H9 (cell line): ENCODE measurements around the gene LAMTOR5. TPM values are rescaled to one million over a fixed set of nuclear protein-coding genes. Genes with fewer than 3 reads are reported as not detected.

ENCODE experiments used
- DNase-seq: peaks from one replicate; pipeline ENCODE4 v3.0.0-alpha.2; 2017
- H2AFZ ChIP-seq: one replicate; pipeline ENCODE4 v1.6.1; 2013; ENCODE audit warnings: mild to moderate bottlenecking, low read length, control low read depth, moderate library complexity
- H2AK5ac ChIP-seq: 2 replicates; pipeline ENCODE4 v1.6.1; 2013; ENCODE audit warnings: low read length, control low read depth, mixed read lengths; ENCODE audit not compliant: insufficient read length
- H2BK120ac ChIP-seq: one replicate; pipeline ENCODE4 v1.6.1; 2013; ENCODE audit warnings: low read depth, mild to moderate bottlenecking, low read length, control low read depth, inconsistent platforms; ENCODE audit not compliant: poor library complexity, severe bottlenecking
- H2BK12ac ChIP-seq: 2 replicates; pipeline ENCODE4 v1.6.1; 2013; ENCODE audit warnings: low read length, control low read depth, mixed read lengths, low read depth; ENCODE audit not compliant: insufficient read length
- H2BK15ac ChIP-seq: 2 replicates; pipeline ENCODE4 v1.6.1; 2013; ENCODE audit warnings: low read depth, low read length, control low read depth
- H2BK20ac ChIP-seq: one replicate; pipeline ENCODE4 v1.6.1; 2013; ENCODE audit warnings: low read depth, mild to moderate bottlenecking, low read length, control low read depth, inconsistent platforms; ENCODE audit not compliant: poor library complexity, severe bottlenecking
- H2BK5ac ChIP-seq: 2 replicates; pipeline ENCODE4 v1.6.1; 2013; ENCODE audit warnings: low read length, control low read depth, mixed read lengths; ENCODE audit not compliant: insufficient read length
- H3K14ac ChIP-seq: 2 replicates; pipeline ENCODE4 v1.6.1; 2013; ENCODE audit warnings: low read length, control low read depth; ENCODE audit not compliant: insufficient read depth
- H3K18ac ChIP-seq: 2 replicates; pipeline ENCODE4 v1.6.1; 2013; ENCODE audit warnings: low read depth, mild to moderate bottlenecking, mixed read lengths, low read length, control low read depth; ENCODE audit not compliant: insufficient read length
- H3K23ac ChIP-seq: 2 replicates; pipeline ENCODE4 v1.6.1; 2013; ENCODE audit warnings: low read length, control low read depth, mixed read lengths, low read depth; ENCODE audit not compliant: insufficient read length
- H3K23me2 ChIP-seq: 2 replicates; pipeline ENCODE4 v1.6.1; 2013; ENCODE audit warnings: low read depth, mild to moderate bottlenecking, mixed read lengths, low read length, control low read depth; ENCODE audit not compliant: insufficient read length, poor library complexity, severe bottlenecking
- H3K27ac ChIP-seq: 2 replicates; pipeline ENCODE4 v1.5.1; 2013; ENCODE audit warnings: low read length, control low read depth, mixed read lengths, low read depth; ENCODE audit not compliant: insufficient read length
- H3K27me3 ChIP-seq: 2 replicates; pipeline ENCODE4 v1.6.1; 2013; ENCODE audit warnings: low read length, control low read depth, inconsistent platforms; ENCODE audit not compliant: insufficient read depth
- H3K4ac ChIP-seq: 2 replicates; pipeline ENCODE4 v1.6.1; 2013; ENCODE audit warnings: low read depth, mild to moderate bottlenecking, control low read depth, inconsistent platforms, low read length, moderate library complexity
- H3K4me1 ChIP-seq: 2 replicates; pipeline ENCODE4 v1.6.1; 2013; ENCODE audit warnings: low read length, control low read depth, inconsistent platforms; ENCODE audit not compliant: insufficient read depth
- H3K4me2 ChIP-seq: 2 replicates; pipeline ENCODE4 v1.6.1; 2013; ENCODE audit warnings: low read length, control low read depth, mixed read lengths; ENCODE audit not compliant: insufficient read length, insufficient read depth
- H3K56ac ChIP-seq: 2 replicates; pipeline ENCODE4 v1.6.1; 2013; ENCODE audit warnings: low read depth, mild to moderate bottlenecking, mixed read lengths, low read length, control low read depth; ENCODE audit not compliant: insufficient read length
- H3K79me1 ChIP-seq: 2 replicates; pipeline ENCODE4 v1.6.1; 2013; ENCODE audit warnings: low read depth, mild to moderate bottlenecking, moderate library complexity, low read length, control low read depth, inconsistent platforms; ENCODE audit not compliant: insufficient read depth, poor library complexity, severe bottlenecking
- H3K79me2 ChIP-seq: 2 replicates; pipeline ENCODE4 v1.6.1; 2013; ENCODE audit warnings: low read length, control low read depth, inconsistent platforms; ENCODE audit not compliant: insufficient read depth
- H3K9ac ChIP-seq: 2 replicates; pipeline ENCODE4 v1.6.1; 2013; ENCODE audit warnings: low read length, control low read depth, mixed read lengths; ENCODE audit not compliant: insufficient read length; ENCODE audit errors: extremely low read depth
- H3K9me3 ChIP-seq: one replicate; pipeline ENCODE4 v1.6.1; 2013; ENCODE audit warnings: low read depth, low read length, inconsistent platforms; ENCODE audit not compliant: control insufficient read depth
- H3T11ph ChIP-seq: one replicate; pipeline ENCODE4 v1.6.1; 2013; ENCODE audit warnings: mild to moderate bottlenecking, low read length, control low read depth, inconsistent platforms
- H4K20me1 ChIP-seq: one replicate; pipeline ENCODE4 v1.6.1; 2013; ENCODE audit not compliant: control insufficient read depth, insufficient read length, insufficient read depth
- H4K5ac ChIP-seq: 2 replicates; pipeline ENCODE4 v1.6.1; 2013; ENCODE audit warnings: low read depth, mild to moderate bottlenecking, mixed read lengths, low read length, control low read depth; ENCODE audit not compliant: insufficient read length
- H4K8ac ChIP-seq: replicated peaks from 2 replicates; pipeline ENCODE4 v1.6.1; 2013; ENCODE audit warnings: low read length, control low read depth, mixed read lengths, low read depth; ENCODE audit not compliant: insufficient read length
- H4K91ac ChIP-seq: 2 replicates; pipeline ENCODE4 v1.6.1; 2013; ENCODE audit warnings: low read depth, mild to moderate bottlenecking, moderate library complexity, mixed read lengths, low read length, control low read depth; ENCODE audit not compliant: insufficient read length
- H3K27ac Mint-ChIP-seq, 3 experiments: 2 replicates in 2 of 3; 3 replicates in 1 of 3; pipeline ENCODE4 v1.8.0; 2020 to 2021; ENCODE audit warnings: mixed read lengths in 3 of 3, mild to moderate bottlenecking in 1 of 3, moderate library complexity in 1 of 3
- H3K27me3 Mint-ChIP-seq: 2 replicates; pipeline ENCODE4 v1.8.0; 2021; ENCODE audit warnings: low read depth, mild to moderate bottlenecking, moderate library complexity, mixed read lengths
- H3K36me3 Mint-ChIP-seq, 3 experiments: 2 replicates in 2 of 3; 3 replicates in 1 of 3; pipeline ENCODE4 v1.8.0; 2020 to 2021; ENCODE audit warnings: low read depth in 3 of 3, mixed read lengths in 3 of 3; ENCODE audit not compliant: insufficient read depth in 1 of 3
- H3K4me1 Mint-ChIP-seq, 2 experiments: 2 replicates each; pipeline ENCODE4 v1.8.0; 2020; ENCODE audit warnings: mixed read lengths in 2 of 2
- H3K4me3 Mint-ChIP-seq, 2 experiments: 2 replicates in 1 of 2; 3 replicates in 1 of 2; pipeline ENCODE4 v1.8.0; 2020 to 2021; ENCODE audit warnings: mild to moderate bottlenecking in 2 of 2, mixed read lengths in 2 of 2, moderate library complexity in 1 of 2
- H3K9me3 Mint-ChIP-seq, 2 experiments: 2 replicates in 1 of 2; 3 replicates in 1 of 2; pipeline ENCODE4 v1.8.0; 2020; ENCODE audit warnings: mild to moderate bottlenecking in 2 of 2, mixed read lengths in 2 of 2, moderate library complexity in 1 of 2
- CTCF ChIP-seq: fragments of 200-600 bp; sonication (generic); conservative IDR thresholded peaks from 3 replicates; pipeline ENCODE4 v1.8.0; 2021; ENCODE audit warnings: antibody characterized with exemption, mild to moderate bottlenecking
- WGBS: extraction: QIAGEN DNeasy Blood & Tissue Kit; methylation state at CpG from one replicate; pipeline ENCODE4 v1.1.7; 2013; ENCODE audit warnings: missing lambda C conversion rate, low lambda C conversion rate, mixed read lengths; ENCODE audit not compliant: insufficient read length; ENCODE audit errors: extremely low coverage; 5-methylcytosine and 5-hydroxymethylcytosine counted together
- total RNA-seq: library from RNA; stranded (reverse); gene quantifications from 2 replicates; pipeline ENCODE4 v1.2.1, GENCODE V29; 2021

The LAMTOR5 gene
- total RNA-seq, 1 experiment from 2014 or later = 108 TPM

- Histone ChIP-seq H2BK5ac (no peak overlapping the region), H3T11ph (no peak overlapping the region), H4K20me1 (no peaks in the 10 kb centered on the region), H4K8ac (no peak overlapping the region), H3K9ac (no peak overlapping the region), H2AK5ac (no peak overlapping the region), H4K91ac (no peak overlapping the region), H3K23ac (no peak overlapping the region), H2BK120ac (no peak overlapping the region), H3K27me3 (no peaks in the 10 kb centered on the region), H3K23me2 (peaks cover 14% of the 10 kb centered on the region), H2BK12ac (no peak overlapping the region), H3K14ac (no peak overlapping the region), H3K4ac (no peak overlapping the region), H2BK15ac (no peak overlapping the region), H3K56ac (no peak overlapping the region), H3K18ac (no peak overlapping the region), H4K5ac (no peak overlapping the region), H2AFZ (no peak overlapping the region), H3K4me2 (no peak overlapping the region), H3K79me1 (peaks cover 2% of the 10 kb centered on the region), H3K79me2 (no peaks in the 10 kb centered on the region; the same call in 1 of the 2 replicates), H3K4me1 (no peaks in the 10 kb centered on the region), H3K27ac (no peak overlapping the region), H2BK20ac (no peak overlapping the region), H3K9me3 (no peaks in the 10 kb centered on the region)
- H3K4me3 Mint-ChIP-seq = no peak overlapping the region
- H3K4me1 Mint-ChIP-seq = peaks cover 7 to 14% of the 10 kb centered on the region in 2 experiments; a peak in 3 of 4 replicates
- TF ChIP-seq CTCF = no peak
- no peaks in the 10 kb centered on the region; a peak in 1 of 5 replicates for H3K9me3 Mint-ChIP-seq
- no peak for DNase-seq
- peaks cover 9 to 53% (median 19%) of the 10 kb centered on the region in 3 experiments for H3K36me3 Mint-ChIP-seq
- H3K27ac Mint-ChIP-seq = no peak overlapping the region
- WGBS = no CpG with 5 or more reads among the region's 4 CpGs
- H3K27me3 Mint-ChIP-seq = peaks cover 4% of the 10 kb centered on the region; the same call in 1 of the 2 replicates
Measured at GRCh38 chr1:110404401-110404800, 3.1 kb downstream of the LAMTOR5 start.
